HEK293 (cell line): ENCODE results near the gene CDC37L1.

ENCODE experiments used
- FEZF1 ChIP-seq: fragments of 450-650 bp; formaldehyde crosslinking; IDR thresholded peaks from 2 replicates; pipeline ENCODE4 v1.5.1; 2016; ENCODE audit warnings: missing biosample characterization, missing genetic modification characterization
- INSM2 ChIP-seq: fragments of 450-650 bp; formaldehyde crosslinking; IDR thresholded peaks from 2 replicates; pipeline ENCODE4 v1.5.1; 2016; ENCODE audit warnings: missing biosample characterization, missing genetic modification characterization
- KLF17 ChIP-seq: fragments of 450-650 bp; formaldehyde crosslinking; IDR thresholded peaks from 2 replicates; pipeline ENCODE4 v1.5.1; 2016; ENCODE audit warnings: missing biosample characterization, missing genetic modification characterization
- KLF7 ChIP-seq: fragments of 450-650 bp; formaldehyde crosslinking; IDR thresholded peaks from 2 replicates; pipeline ENCODE4 v1.5.1; 2016; ENCODE audit warnings: missing biosample characterization, missing genetic modification characterization, borderline replicate concordance
- KLF8 ChIP-seq: fragments of 450-650 bp; formaldehyde crosslinking; IDR thresholded peaks from 2 replicates; pipeline ENCODE4 v1.5.1; 2016; ENCODE audit warnings: missing biosample characterization, missing genetic modification characterization
- MYNN ChIP-seq: fragments of 450-650 bp; formaldehyde crosslinking; IDR thresholded peaks from 2 replicates; pipeline ENCODE4 v1.5.1; 2016; ENCODE audit warnings: missing biosample characterization, missing genetic modification characterization, borderline replicate concordance
- OSR2 ChIP-seq: fragments of 450-650 bp; formaldehyde crosslinking; IDR thresholded peaks from 2 replicates; pipeline ENCODE4 v1.5.1; 2016; ENCODE audit warnings: missing biosample characterization, missing genetic modification characterization
- PRDM4 ChIP-seq: fragments of 450-650 bp; formaldehyde crosslinking; IDR thresholded peaks from 2 replicates; pipeline ENCODE4 v1.5.1; 2017; ENCODE audit warnings: missing biosample characterization, missing genetic modification characterization
- SCRT1 ChIP-seq: fragments of 450-650 bp; formaldehyde crosslinking; IDR thresholded peaks from 2 replicates; pipeline ENCODE4 v1.5.1; 2016; ENCODE audit warnings: missing biosample characterization, missing genetic modification characterization, borderline replicate concordance
- TCF7L2 ChIP-seq: IDR thresholded peaks from 2 replicates; pipeline ENCODE4 v1.6.1; 2011; ENCODE audit warnings: low read depth, mild to moderate bottlenecking, inconsistent platforms, low read length, moderate library complexity, borderline replicate concordance
- ZFHX2 ChIP-seq: fragments of 450-650 bp; formaldehyde crosslinking; conservative IDR thresholded peaks from 2 replicates; pipeline ENCODE4 v1.5.1; 2016; ENCODE audit warnings: missing biosample characterization, missing genetic modification characterization
- ZNF138 ChIP-seq: fragments of 450-650 bp; formaldehyde crosslinking; IDR thresholded peaks from 2 replicates; pipeline ENCODE4 v1.5.1; 2016; ENCODE audit warnings: missing biosample characterization, missing genetic modification characterization, borderline replicate concordance
- ZNF155 ChIP-seq: fragments of 450-650 bp; formaldehyde crosslinking; IDR thresholded peaks from 2 replicates; pipeline ENCODE4 v1.5.1; 2016; ENCODE audit warnings: missing biosample characterization, missing genetic modification characterization
- ZNF169 ChIP-seq: fragments of 450-650 bp; formaldehyde crosslinking; IDR thresholded peaks from 2 replicates; pipeline ENCODE4 v1.5.1; 2016; ENCODE audit warnings: missing biosample characterization, missing genetic modification characterization
- ZNF174 ChIP-seq: fragments of 450-650 bp; formaldehyde crosslinking; IDR thresholded peaks from 2 replicates; pipeline ENCODE4 v1.5.0; 2017; ENCODE audit warnings: missing biosample characterization, mild to moderate bottlenecking, missing genetic modification characterization
- ZNF19 ChIP-seq: fragments of 450-650 bp; formaldehyde crosslinking; IDR thresholded peaks from 2 replicates; pipeline ENCODE4; 2016; ENCODE audit warnings: missing biosample characterization, missing genetic modification characterization, low read depth
- ZNF223 ChIP-seq: fragments of 450-650 bp; formaldehyde crosslinking; IDR thresholded peaks from 2 replicates; pipeline ENCODE4 v1.5.1; 2016; ENCODE audit warnings: missing biosample characterization, missing genetic modification characterization
- ZNF23 ChIP-seq: fragments of 450-650 bp; formaldehyde crosslinking; IDR thresholded peaks from 2 replicates; pipeline ENCODE4 v1.5.1; 2016; ENCODE audit warnings: missing biosample characterization, missing genetic modification characterization, borderline replicate concordance
- ZNF311 ChIP-seq: fragments of 450-650 bp; formaldehyde crosslinking; IDR thresholded peaks from 2 replicates; pipeline ENCODE4 v1.5.1; 2017; ENCODE audit warnings: missing biosample characterization, missing genetic modification characterization, borderline replicate concordance
- ZNF341 ChIP-seq: fragments of 450-650 bp; formaldehyde crosslinking; IDR thresholded peaks from 2 replicates; pipeline ENCODE4; 2016; ENCODE audit warnings: low read depth, missing biosample characterization, missing genetic modification characterization
- ZNF416 ChIP-seq: fragments of 450-650 bp; formaldehyde crosslinking; IDR thresholded peaks from 2 replicates; pipeline ENCODE4 v1.5.1; 2016; ENCODE audit warnings: missing biosample characterization, missing genetic modification characterization
- ZNF423 ChIP-seq: fragments of 450-650 bp; formaldehyde crosslinking; IDR thresholded peaks from 2 replicates; pipeline ENCODE4 v1.5.1; 2016; ENCODE audit warnings: missing biosample characterization, missing genetic modification characterization
- ZNF426 ChIP-seq: fragments of 450-650 bp; formaldehyde crosslinking; IDR thresholded peaks from 2 replicates; pipeline ENCODE4 v1.5.1; 2017; ENCODE audit warnings: missing biosample characterization, missing genetic modification characterization, mild to moderate bottlenecking, inconsistent platforms, moderate library complexity
- ZNF514 ChIP-seq: fragments of 450-650 bp; formaldehyde crosslinking; IDR thresholded peaks from 2 replicates; pipeline ENCODE4 v1.5.1; 2016; ENCODE audit warnings: missing biosample characterization, missing genetic modification characterization
- ZNF544 ChIP-seq: fragments of 450-650 bp; formaldehyde crosslinking; IDR thresholded peaks from 2 replicates; pipeline ENCODE4 v1.5.0; 2017; ENCODE audit warnings: missing biosample characterization, missing genetic modification characterization
- ZNF548 ChIP-seq: fragments of 450-650 bp; formaldehyde crosslinking; IDR thresholded peaks from 2 replicates; pipeline ENCODE4 v1.5.1; 2016; ENCODE audit warnings: missing biosample characterization, missing genetic modification characterization
- ZNF701 ChIP-seq: fragments of 450-650 bp; formaldehyde crosslinking; IDR thresholded peaks from 2 replicates; pipeline ENCODE4 v1.5.1; 2016; ENCODE audit warnings: missing biosample characterization, missing genetic modification characterization
- ZSCAN4 ChIP-seq: fragments of 450-650 bp; formaldehyde crosslinking; IDR thresholded peaks from 2 replicates; pipeline ENCODE4 v1.5.1; 2017; ENCODE audit warnings: missing biosample characterization, missing genetic modification characterization
- TF ChIP-seq, protein P1 (sequence below): fragments of 450-650 bp; formaldehyde crosslinking; IDR thresholded peaks from 2 replicates; pipeline ENCODE4 v1.5.1; 2016; ENCODE audit warnings: missing biosample characterization, missing genetic modification characterization
- TF ChIP-seq, protein P2 (sequence below): fragments of 450-650 bp; formaldehyde crosslinking; optimal IDR thresholded peaks from 2 replicates; pipeline ENCODE3; 2016; ENCODE audit warnings: missing biosample characterization, mild to moderate bottlenecking, missing genetic modification characterization

The CDC37L1 gene

GRCh38 chr9:4679268-4680172 lies at the start of gene CDC37L1 (continued):
- TF ChIP-seq, protein P1, sequence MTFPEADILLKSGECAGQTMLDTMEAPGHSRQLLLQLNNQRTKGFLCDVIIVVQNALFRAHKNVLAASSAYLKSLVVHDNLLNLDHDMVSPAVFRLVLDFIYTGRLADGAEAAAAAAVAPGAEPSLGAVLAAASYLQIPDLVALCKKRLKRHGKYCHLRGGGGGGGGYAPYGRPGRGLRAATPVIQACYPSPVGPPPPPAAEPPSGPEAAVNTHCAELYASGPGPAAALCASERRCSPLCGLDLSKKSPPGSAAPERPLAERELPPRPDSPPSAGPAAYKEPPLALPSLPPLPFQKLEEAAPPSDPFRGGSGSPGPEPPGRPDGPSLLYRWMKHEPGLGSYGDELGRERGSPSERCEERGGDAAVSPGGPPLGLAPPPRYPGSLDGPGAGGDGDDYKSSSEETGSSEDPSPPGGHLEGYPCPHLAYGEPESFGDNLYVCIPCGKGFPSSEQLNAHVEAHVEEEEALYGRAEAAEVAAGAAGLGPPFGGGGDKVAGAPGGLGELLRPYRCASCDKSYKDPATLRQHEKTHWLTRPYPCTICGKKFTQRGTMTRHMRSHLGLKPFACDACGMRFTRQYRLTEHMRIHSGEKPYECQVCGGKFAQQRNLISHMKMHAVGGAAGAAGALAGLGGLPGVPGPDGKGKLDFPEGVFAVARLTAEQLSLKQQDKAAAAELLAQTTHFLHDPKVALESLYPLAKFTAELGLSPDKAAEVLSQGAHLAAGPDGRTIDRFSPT (tag by site-specific recombination) = peak; percentile 67
- TF ChIP-seq, protein P2, sequence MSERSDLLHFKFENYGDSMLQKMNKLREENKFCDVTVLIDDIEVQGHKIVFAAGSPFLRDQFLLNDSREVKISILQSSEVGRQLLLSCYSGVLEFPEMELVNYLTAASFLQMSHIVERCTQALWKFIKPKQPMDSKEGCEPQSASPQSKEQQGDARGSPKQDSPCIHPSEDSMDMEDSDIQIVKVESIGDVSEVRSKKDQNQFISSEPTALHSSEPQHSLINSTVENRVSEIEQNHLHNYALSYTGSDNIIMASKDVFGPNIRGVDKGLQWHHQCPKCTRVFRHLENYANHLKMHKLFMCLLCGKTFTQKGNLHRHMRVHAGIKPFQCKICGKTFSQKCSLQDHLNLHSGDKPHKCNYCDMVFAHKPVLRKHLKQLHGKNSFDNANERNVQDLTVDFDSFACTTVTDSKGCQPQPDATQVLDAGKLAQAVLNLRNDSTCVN (tag by site-specific recombination) = peak; percentile 53
- no peak for TF ChIP-seq ZNF311 (tag by site-specific recombination)
- no peak for TF ChIP-seq ZNF138 (tag by site-specific recombination)
- no peak for TF ChIP-seq ZNF223 (tag by site-specific recombination)
- TF ChIP-seq ZNF341 (tag by site-specific recombination) = peak; percentile 56
- TF ChIP-seq ZNF514 = no peak
- TF ChIP-seq MYNN (tag by site-specific recombination) = no peak
- TF ChIP-seq ZNF548 (tag by site-specific recombination) = no peak
- no peak for TF ChIP-seq ZNF416 (tag by site-specific recombination)
- 0 out of 2 replicates have a peak, but pooled peaks have one; percentile 32 for TF ChIP-seq KLF17
- no peak for TF ChIP-seq KLF7 (tag by site-specific recombination)
- TF ChIP-seq ZNF701 (tag by site-specific recombination) = no peak
- no peak for TF ChIP-seq ZNF155 (tag by site-specific recombination)
- peak; percentile 53 for TF ChIP-seq ZFHX2 (tag by site-specific recombination)
- TF ChIP-seq INSM2 (tag by site-specific recombination) = peak; percentile 27; the same call in 1 of the 2 replicates
- no peak for TF ChIP-seq PRDM4 (tag by site-specific recombination)
- TF ChIP-seq ZNF544 = no peak
- peak; percentile 56; the same call in 1 of the 2 replicates for TF ChIP-seq ZNF423 (tag by site-specific recombination)
- no peak for TF ChIP-seq ZNF19
- peak; percentile 37; the same call in 1 of the 2 replicates for TF ChIP-seq KLF8 (tag by site-specific recombination)
- no peak for TF ChIP-seq ZNF169
- no peak for TF ChIP-seq ZSCAN4 (tag by site-specific recombination)
- TF ChIP-seq ZNF426 (tag by site-specific recombination) = no peak
- no peak for TF ChIP-seq OSR2
- TF ChIP-seq TCF7L2 = no peak
- TF ChIP-seq ZNF174 = no peak
- TF ChIP-seq SCRT1 (tag by site-specific recombination) = no peak
- TF ChIP-seq ZNF23 (tag by site-specific recombination) = no peak
- no peak for TF ChIP-seq FEZF1
